K562 (cell line): ENCODE data around the gene FGF21. TPM values are rescaled to one million over a fixed set of nuclear protein-coding genes. Genes with fewer than 3 reads are reported as not detected.

Source experiments
- ARHGAP35 ChIP-seq: fragments of 450-650 bp; IDR thresholded peaks from 2 replicates; pipeline ENCODE4 v1.6.1; 2018; ENCODE audit not compliant: partially characterized antibody
- BRCA1 ChIP-seq, 2 experiments: fragments of 450-650 bp in 1 of 2; sonication (generic) in 1 of 2; formaldehyde crosslinking in 1 of 2; IDR thresholded peaks; 2 replicates each; pipeline versions ENCODE4 v1.5.0 to v1.6.1; 2017 to 2020; ENCODE audit warnings: mild to moderate bottlenecking in 1 of 2, missing genetic modification reagents in 1 of 2
- BRD4 ChIP-seq: fragments of 200-600 bp; sonication (generic); IDR thresholded peaks from 2 replicates; pipeline ENCODE4 v1.6.1; 2017; ENCODE audit warnings: inconsistent platforms
- CC2D1A ChIP-seq: fragments of 450-650 bp; IDR thresholded peaks from 2 replicates; pipeline ENCODE4 v1.6.1; 2017; ENCODE audit warnings: mild to moderate bottlenecking
- CEBPB ChIP-seq: fragments of 450-650 bp; IDR thresholded peaks from 2 replicates; pipeline ENCODE4 v1.6.1; 2016; ENCODE audit warnings: missing genetic modification characterization, missing compliant biosample characterization
- CREM ChIP-seq: IDR thresholded peaks from 2 replicates; pipeline ENCODE4 v1.6.1; 2014; ENCODE audit warnings: antibody characterized with exemption, low read depth
- CXXC5 ChIP-seq: fragments of 250-450 bp; sonication (Bioruptor Pico); IDR thresholded peaks from 2 replicates; pipeline ENCODE4 v1.8.0; 2022; ENCODE audit warnings: inconsistent platforms, mild to moderate bottlenecking, moderate library complexity
- FOXK1 ChIP-seq: sonication (generic); formaldehyde crosslinking; IDR thresholded peaks from 2 replicates; pipeline ENCODE4 v1.8.0; 2022; ENCODE audit warnings: missing genetic modification reagents, mild to moderate bottlenecking, borderline replicate concordance
- HDAC2 ChIP-seq: fragments of 450-650 bp; IDR thresholded peaks from 2 replicates; pipeline ENCODE4 v1.6.1; 2016; ENCODE audit warnings: mild to moderate bottlenecking
- HLTF ChIP-seq: fragments of 450-650 bp; IDR thresholded peaks from 2 replicates; pipeline ENCODE4 v1.6.1; 2016
- HMGXB4 ChIP-seq: sonication (generic); formaldehyde crosslinking; IDR thresholded peaks from 2 replicates; pipeline ENCODE4 v1.8.1; 2023; ENCODE audit warnings: mild to moderate bottlenecking, missing genetic modification reagents
- KLF10 ChIP-seq: fragments of 250-450 bp; sonication (Bioruptor Pico); IDR thresholded peaks from 2 replicates; pipeline ENCODE4 v1.6.1; 2021; ENCODE audit warnings: matching md5 sums
- MXI1 ChIP-seq: IDR thresholded peaks from 2 replicates; pipeline ENCODE4 v1.6.1; 2011; ENCODE audit warnings: low read depth, mild to moderate bottlenecking, improper control_type of control experiment, low read length
- PRMT5 ChIP-seq: sonication (generic); formaldehyde crosslinking; IDR thresholded peaks from 2 replicates; pipeline ENCODE4 v1.5.0; 2020; ENCODE audit warnings: missing genetic modification reagents
- SIN3A ChIP-seq, 2 experiments: fragments of 150-350 bp in 1 of 2; IDR thresholded peaks; 2 replicates each; pipeline ENCODE4 v1.6.1; 2011 to 2016; ENCODE audit warnings: borderline replicate concordance in 2 of 2, low read depth in 2 of 2, low read length in 2 of 2, mild to moderate bottlenecking in 2 of 2, moderate library complexity in 2 of 2; ENCODE audit not compliant: control insufficient read depth in 1 of 2
- SMARCA5 ChIP-seq: fragments of 450-650 bp; IDR thresholded peaks from 2 replicates; pipeline ENCODE4 v1.6.1; 2016
- SNAPC5 ChIP-seq: fragments of 250-450 bp; sonication (Bioruptor Pico); IDR thresholded peaks from 2 replicates; pipeline ENCODE4 v1.8.0; 2021; ENCODE audit warnings: moderate library complexity, mild to moderate bottlenecking, inconsistent platforms
- SRSF3 ChIP-seq: fragments of 200-400 bp; formaldehyde crosslinking; IDR thresholded peaks from 2 replicates; pipeline ENCODE4 v1.6.1; 2016; ENCODE audit warnings: mild to moderate bottlenecking, low read length, moderate library complexity; ENCODE audit not compliant: insufficient read depth
- TEAD4 ChIP-seq, 2 experiments: sonication (generic) in 1 of 2; formaldehyde crosslinking in 1 of 2; IDR thresholded peaks; 2 replicates each; pipeline versions ENCODE4 v1.6.1 to v1.8.0; 2012 to 2022; ENCODE audit warnings: borderline replicate concordance in 1 of 2, inconsistent platforms in 1 of 2, low read length in 1 of 2, mild to moderate bottlenecking in 1 of 2, missing genetic modification reagents in 1 of 2
- THRAP3 ChIP-seq: fragments of 450-650 bp; IDR thresholded peaks from 2 replicates; pipeline ENCODE4 v1.6.1; 2016; ENCODE audit warnings: mild to moderate bottlenecking, inconsistent platforms, borderline replicate concordance
- TOE1 ChIP-seq, 2 experiments: fragments of 450-650 bp in 1 of 2; sonication (generic) in 1 of 2; formaldehyde crosslinking in 1 of 2; IDR thresholded peaks; 2 replicates each; pipeline versions ENCODE4 v1.7.1 to v1.8.0; 2016 to 2022; ENCODE audit warnings: borderline replicate concordance in 2 of 2, mild to moderate bottlenecking in 2 of 2, antibody characterized with exemption in 1 of 2, inconsistent platforms in 1 of 2, low read depth in 1 of 2, missing genetic modification reagents in 1 of 2, moderate library complexity in 1 of 2
- VEZF1 ChIP-seq: fragments of 200-800 bp; sonication (Bioruptor generic); IDR thresholded peaks from 2 replicates; pipeline ENCODE4 v1.6.1; 2017; ENCODE audit warnings: missing genetic modification characterization, missing compliant biosample characterization
- YY1 ChIP-seq, 3 experiments: IDR thresholded peaks; 2 replicates each; pipeline ENCODE4 v1.6.1; 2011; ENCODE audit warnings: low read length in 2 of 3, mild to moderate bottlenecking in 2 of 3, moderate library complexity in 2 of 3, borderline replicate concordance in 1 of 3, control low read depth in 1 of 3, low read depth in 1 of 3; ENCODE audit not compliant: insufficient read depth in 3 of 3, insufficient replicate concordance in 2 of 3, control insufficient read depth in 1 of 3, insufficient read length in 1 of 3; ENCODE audit errors: extremely low read depth in 1 of 3
- ZNF197 ChIP-seq: fragments of 200-800 bp; sonication (Bioruptor generic); IDR thresholded peaks from 2 replicates; pipeline ENCODE4 v1.6.1; 2016; ENCODE audit warnings: low read depth, missing genetic modification characterization, missing compliant biosample characterization
- polyA plus RNA-seq, 8 experiments: library from polyadenylated mRNA; depleted of rRNA in 4 of 8; stranded (reverse) in 5 of 8; unstranded in 3 of 8; fragments of >200 nt; fragmentation: Nextera tagmentation in 2 of 8; fragmentation: Illumina TruSeq in 1 of 8; extraction: Ambion mirVana in 2 of 8; extraction: Trizol in 1 of 8; gene quantifications; 2 replicates each; pipeline versions ENCODE4 v1.2.1 to v1.2.3, GENCODE V29; 2011 to 2014; ENCODE audit warnings: inconsistent platforms in 1 of 8, missing spikeins in 1 of 8
- total RNA-seq, 7 experiments: library from RNA; depleted of rRNA in 6 of 7; stranded (reverse); fragments of >200 nt in 6 of 7; fragmentation: Illumina TruSeq in 2 of 7; extraction: Trizol in 2 of 7; gene quantifications; 2 replicates each; pipeline versions ENCODE4 v1.2.1 to v1.2.3, GENCODE V29; 2011 to 2021; ENCODE audit warnings: low replicate concordance in 1 of 7

Gene FGF21
- total and polyA plus RNA-seq, 9 of the 15 experiments (the other 6 are each of a cell fraction or from before 2014, with no cell fraction given), result 0.04 to 0.77 (median 0.09) TPM; not detected in 6

- TF ChIP-seq SRSF3, result no peak
- no peak for TF ChIP-seq PRMT5
- no peak for TF ChIP-seq ZNF197 (CRISPR knock-in tag)
- TF ChIP-seq VEZF1 (CRISPR knock-in tag), result no peak
- TF ChIP-seq YY1 (IDR thresholded peaks at IDR 0.05; ENCODE audit: borderline replicate concordance in 1 of 3, control insufficient read depth in 1 of 3, extremely low read depth in 1 of 3, insufficient read depth in 3 of 3, insufficient read length in 1 of 3, insufficient replicate concordance in 2 of 3, low read depth in 1 of 3, low read length in 2 of 3), result no peak
- TF ChIP-seq KLF10, result no peak
- no peak for TF ChIP-seq SNAPC5 (CRISPR knock-in tag)
- TF ChIP-seq HLTF, result no peak
- TF ChIP-seq THRAP3, result no peak
- TF ChIP-seq SMARCA5, result no peak
- TF ChIP-seq TEAD4 (IDR thresholded peaks at IDR 0.05; ENCODE audit: low read length), result no peak
- TF ChIP-seq TEAD4 (CRISPR knock-in tag; IDR thresholded peaks at IDR 0.05; ENCODE audit: borderline replicate concordance), result no peak
- TF ChIP-seq BRD4, result no peak
- no peak for TF ChIP-seq CREM
- no peak for TF ChIP-seq BRCA1 (IDR thresholded peaks at IDR 0.05)
- TF ChIP-seq BRCA1 (CRISPR knock-in tag; IDR thresholded peaks at IDR 0.05), result no peak
- TF ChIP-seq HMGXB4 (CRISPR knock-in tag), result no peak
- TF ChIP-seq TOE1 (IDR thresholded peaks at IDR 0.05; ENCODE audit: borderline replicate concordance), result no peak
- TF ChIP-seq TOE1 (CRISPR knock-in tag; IDR thresholded peaks at IDR 0.05; ENCODE audit: borderline replicate concordance, low read depth), result no peak
- TF ChIP-seq HDAC2, result no peak; the same call in 1 of the 2 replicates
- no peak for TF ChIP-seq SIN3A (IDR thresholded peaks at IDR 0.05; ENCODE audit: borderline replicate concordance in 2 of 2, control insufficient read depth in 1 of 2, low read depth in 2 of 2, low read length in 2 of 2)
- no peak for TF ChIP-seq ARHGAP35
- TF ChIP-seq FOXK1 (CRISPR knock-in tag), result no peak
- TF ChIP-seq CC2D1A, result no peak
- TF ChIP-seq CEBPB (tag), result no peak
- TF ChIP-seq MXI1, result no peak
- no peak for TF ChIP-seq CXXC5 (CRISPR knock-in tag)
Measured at GRCh38 chr19:48740164-48740972, 15.0 kb upstream of the FGF21 start, which contains the start of gene RASIP1 (continued).
